ENCODE data around the gene TTC13.
A peak's percentile ranks its signal among the peaks of the same experiment; 100 is the strongest.

The TTC13 gene

DNA sequence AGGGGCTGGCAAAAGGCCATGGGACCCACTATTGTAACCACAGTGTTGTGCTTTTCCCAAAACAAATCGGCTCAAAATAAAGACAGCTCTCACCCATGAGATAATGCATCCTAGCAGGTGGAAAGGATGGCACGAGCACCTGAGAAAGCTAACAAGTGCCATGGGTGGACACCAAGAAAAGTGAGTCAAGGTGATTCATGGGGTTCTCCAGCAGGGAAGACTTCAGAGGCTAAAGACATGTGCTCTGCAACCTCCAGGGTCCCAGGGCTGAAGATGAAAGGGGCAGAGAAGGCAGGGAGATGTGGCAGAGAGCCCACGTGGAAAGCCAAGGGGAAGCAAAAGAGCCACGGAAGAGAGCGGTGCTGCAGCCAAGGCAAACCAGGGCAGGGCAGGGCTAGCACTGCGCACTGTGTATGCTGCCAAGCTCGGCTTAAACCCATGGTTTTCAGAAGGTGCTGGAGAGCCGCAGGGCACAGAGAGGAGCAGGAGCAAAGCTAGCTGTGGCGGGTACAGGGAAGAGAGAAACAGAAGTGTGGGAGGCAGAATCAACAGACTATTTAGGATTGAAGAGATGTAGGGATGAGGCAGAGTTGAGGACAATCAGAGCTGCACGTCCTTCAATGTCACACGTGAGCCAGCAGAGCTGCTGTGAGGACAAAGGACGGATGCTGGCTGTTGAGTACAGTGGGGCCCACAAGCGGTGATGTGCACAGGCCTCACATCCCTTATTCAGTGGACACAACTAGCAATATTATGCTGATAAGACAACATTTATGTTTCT, 68.5 kb downstream of the TTC13 start:
- no peak for DNase-seq (ENCODE audit: low read depth, low spot score)

DNA sequence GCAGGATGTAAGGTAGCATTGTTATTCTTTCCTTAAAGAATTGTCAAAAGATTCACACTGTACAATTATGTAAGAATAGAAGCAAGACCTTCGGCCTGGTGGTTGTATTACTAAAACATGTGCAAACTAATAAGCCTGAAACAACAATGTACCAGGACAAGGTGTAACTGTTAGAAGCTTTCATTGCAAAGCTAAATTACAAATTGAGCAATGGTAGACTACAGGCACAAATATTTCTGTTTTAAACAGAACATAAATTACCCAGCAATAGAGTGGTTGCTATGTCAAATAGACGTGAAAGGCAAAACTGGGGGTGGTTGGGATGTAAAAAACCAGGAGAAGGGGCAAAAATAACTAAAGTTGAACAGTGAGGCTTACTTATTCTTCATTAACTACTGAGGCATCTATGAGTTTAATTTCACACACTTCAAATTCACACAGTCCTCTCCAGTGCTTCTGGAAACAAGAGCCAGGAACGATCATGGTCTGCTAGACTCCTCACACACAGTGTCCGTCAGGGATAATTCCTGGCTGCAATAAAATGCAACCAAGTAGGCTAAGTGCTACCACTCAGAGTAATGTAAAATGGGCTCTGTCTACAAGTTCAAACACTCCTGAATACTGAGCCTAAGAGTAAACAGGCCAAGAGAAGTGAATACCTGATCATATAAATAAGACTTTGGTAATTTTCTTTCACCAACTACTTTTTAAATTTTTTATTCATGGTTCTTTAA, 71.0 kb downstream of the TTC13 start:
- no peak for DNase-seq (ENCODE audit: low read depth, low spot score)

DNA sequence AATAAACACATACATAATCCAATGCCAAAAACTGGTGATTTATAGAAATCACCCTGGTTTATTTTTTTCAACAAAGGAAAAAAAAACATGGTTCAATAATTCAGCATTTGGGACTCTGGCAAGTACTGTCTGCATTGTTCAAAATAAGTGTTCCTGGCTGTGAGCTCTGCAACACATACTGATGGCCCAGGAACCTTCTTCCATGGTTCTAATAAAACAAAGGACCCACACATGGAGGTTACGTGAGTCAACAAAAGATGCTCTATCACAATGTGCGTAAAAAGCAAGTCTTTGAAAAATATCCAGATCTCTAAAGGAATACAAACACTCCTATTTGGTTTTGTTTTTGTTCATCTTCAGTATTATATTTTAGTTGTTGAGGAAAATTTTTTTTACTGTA, 72.4 kb downstream of the TTC13 start:
- no peak for DNase-seq (ENCODE audit: low read depth, low spot score)

DNA sequence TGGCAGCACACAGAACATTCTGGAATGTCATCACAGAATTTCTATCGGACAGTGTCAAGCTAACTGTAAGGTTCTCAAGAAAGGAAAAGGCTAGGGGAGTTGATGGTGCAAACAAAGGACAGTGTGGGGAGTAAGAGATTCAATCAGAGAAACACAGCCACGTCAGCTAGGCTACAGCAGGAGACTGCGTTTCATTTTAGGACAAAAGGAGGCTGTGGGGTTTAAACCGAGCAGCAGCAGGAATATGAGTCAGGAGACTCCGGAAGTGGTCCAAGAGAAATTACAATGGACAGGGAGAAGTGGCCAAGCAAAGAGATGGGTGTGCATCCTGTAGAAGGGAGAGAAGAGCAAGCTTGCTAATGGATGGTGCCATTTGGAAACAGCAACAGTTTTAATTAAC, 72.9 kb downstream of the TTC13 start:
- DNase-seq (ENCODE audit: low read depth, low spot score), result no peak

DNA sequence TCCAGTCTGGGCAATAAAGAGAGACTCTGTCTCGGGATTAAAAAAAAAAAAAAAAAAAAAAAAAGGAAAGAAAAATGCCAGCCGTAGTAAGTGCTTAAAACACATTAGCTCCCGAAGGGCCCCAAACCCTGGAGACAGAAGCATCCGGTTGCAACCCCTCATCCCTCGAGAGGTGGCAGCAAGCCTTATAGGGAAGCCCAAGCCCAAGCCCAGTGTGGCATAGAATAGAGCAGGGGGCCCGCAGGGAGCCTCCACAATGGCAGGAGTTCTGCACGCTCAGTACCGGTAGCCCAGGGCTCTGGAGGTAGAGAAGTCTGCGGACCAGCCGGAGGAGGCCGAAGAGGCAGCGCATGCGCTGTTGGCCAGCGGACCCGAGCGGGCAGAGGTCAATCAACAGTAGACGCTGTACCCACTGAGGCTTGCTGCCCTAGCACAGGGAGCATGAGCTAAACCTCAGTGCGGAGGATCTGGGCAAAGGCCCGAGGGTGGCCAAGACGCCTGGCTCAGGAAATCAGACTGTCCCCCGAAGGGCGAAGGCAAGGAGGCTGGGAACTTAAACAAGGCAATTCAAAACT, 76.2 kb downstream of the TTC13 start:
- DNase-seq (ENCODE audit: low read depth, low spot score), result no peak

DNA sequence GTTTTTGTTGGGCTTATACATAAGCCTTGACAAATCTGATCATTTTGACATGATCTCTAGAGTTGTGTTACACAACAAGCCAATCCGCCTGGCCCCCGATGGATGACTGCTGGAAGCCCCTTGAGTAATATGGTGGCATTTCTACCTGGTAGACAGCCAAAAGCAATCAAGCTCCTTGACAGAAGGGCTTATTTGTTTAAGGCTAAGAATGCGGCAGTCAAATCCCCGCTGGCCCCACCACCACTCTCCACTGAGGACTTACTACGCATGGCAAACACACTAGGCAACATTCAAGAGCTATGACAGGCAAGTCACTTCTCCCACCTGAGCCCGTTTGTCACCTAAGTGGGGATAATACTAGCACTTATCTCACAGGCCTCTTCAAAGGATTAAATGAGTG, 77.0 kb downstream of the TTC13 start:
- DNase-seq (ENCODE audit: low read depth, low spot score), result no peak

DNA sequence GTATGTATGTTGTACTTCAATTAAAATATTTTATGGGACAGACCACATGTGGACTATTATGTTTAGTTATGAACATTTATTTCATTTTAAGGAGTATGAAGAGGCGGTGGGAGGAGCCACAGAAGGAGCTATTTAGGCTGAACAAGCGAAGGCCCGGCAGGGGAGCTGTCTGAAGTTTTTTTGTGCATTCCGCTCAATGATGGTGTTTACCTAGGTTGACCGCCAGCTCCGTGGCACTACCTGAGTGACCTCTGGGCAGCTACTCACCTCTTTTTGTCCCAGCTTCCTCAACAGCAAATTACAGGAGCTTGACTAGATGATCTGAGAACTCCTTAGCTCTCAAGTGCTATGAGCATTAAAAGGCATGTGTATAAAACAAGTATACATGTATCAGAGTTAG, 77.7 kb downstream of the TTC13 start:
- no peak for DNase-seq (ENCODE audit: low read depth, low spot score)

DNA sequence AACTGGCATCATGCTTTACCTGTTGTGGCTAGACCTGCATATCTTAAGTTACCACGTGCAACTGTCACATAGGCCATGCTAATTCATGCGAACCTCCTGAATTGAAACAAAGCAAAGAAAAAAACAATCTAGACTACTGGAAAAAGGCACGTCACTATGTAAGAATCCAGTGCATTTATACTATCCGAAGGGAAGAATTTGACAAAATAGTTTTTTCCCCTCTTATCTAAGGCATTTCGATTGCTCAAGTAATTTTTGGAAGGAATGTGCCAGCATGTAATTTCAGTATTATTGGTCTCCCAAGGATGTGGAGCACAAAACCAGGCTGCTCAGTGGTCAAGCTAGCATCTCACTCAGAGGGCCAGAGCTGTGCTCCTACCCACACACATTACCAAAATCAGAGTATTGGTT, 78.8 kb downstream of the TTC13 start:
- no peak for DNase-seq (ENCODE audit: low read depth, low spot score)

DNA sequence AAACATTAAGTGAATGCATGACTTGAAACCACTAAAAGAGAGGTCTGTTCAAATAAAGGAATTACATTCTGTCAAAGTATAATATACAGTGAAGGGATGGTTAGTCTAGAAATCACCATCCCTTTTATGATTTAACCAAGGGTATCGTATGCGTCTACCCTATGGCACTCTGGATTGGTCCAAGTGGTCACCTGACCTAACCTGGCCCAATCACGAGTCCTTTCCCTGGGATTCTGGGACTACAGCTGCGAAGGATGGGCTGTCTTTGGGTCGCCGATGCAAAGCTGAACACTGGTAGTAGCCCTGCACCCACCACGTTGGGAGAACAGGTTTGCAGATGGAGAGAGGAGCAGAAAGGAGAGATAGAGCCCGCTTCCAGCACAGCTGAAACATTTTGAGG, 79.9 kb downstream of the TTC13 start:
- DNase-seq (ENCODE audit: low read depth, low spot score), result no peak

DNA sequence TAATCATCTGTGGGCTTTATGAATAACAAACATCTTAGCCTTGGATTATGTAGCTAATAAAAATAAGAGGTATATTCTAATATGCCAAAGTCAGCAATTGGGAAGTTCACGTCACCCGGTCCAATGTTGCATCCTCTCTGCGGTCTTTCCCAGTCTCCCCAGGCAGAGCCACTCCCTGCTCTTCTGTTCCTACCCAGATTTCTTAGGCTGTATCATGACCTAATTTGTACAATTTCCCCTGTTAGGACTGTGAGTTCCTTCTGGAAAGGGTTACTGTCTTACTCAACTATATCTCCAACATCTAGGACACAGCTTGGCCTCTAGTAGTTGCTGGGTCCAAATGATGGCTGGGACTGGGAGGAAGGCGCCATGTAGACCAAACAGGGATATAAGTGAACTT, 80.5 kb downstream of the TTC13 start:
- no peak for DNase-seq (ENCODE audit: low read depth, low spot score)

DNA sequence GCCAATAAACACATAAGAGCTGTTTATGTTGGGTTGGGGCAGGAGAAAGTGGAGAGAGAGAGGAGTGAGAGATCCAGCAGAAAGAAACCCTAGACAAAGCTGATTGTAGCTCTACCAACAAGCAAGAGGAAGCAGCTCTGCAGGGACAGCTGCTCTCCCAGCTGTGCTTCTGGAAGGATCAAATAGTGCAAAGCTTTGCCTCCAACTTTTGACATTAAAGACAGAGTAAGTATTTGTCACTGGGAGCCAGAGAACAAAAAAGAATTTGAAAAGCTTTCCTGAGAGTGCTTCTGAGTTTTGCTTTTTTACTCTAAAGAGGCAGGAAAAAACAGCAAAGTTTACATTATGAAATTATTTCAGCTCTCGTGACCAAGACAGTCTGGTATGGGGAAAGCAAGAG, 81.9 kb downstream of the TTC13 start:
- no peak for DNase-seq (ENCODE audit: low read depth, low spot score)

DNA sequence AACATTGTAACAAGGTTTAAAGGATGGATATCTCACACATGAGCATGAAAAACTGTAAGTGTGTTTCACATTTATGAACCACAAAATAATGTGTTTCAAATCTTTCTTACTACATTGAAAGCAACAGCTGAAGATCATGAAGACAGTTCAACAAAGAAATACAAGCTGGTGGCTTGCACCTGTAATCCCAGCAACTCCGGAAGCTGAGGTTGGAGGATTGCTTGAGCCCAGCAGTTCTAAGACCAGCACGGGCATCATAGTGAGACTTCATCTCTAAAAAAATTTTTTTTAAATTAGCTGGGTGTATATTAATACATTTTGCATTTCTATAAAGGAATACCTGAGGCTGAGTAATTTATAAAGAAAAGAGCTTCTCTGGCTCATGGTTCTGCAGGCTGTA, 83.2 kb downstream of the TTC13 start:
- DNase-seq (ENCODE audit: low read depth, low spot score), result no peak

DNA sequence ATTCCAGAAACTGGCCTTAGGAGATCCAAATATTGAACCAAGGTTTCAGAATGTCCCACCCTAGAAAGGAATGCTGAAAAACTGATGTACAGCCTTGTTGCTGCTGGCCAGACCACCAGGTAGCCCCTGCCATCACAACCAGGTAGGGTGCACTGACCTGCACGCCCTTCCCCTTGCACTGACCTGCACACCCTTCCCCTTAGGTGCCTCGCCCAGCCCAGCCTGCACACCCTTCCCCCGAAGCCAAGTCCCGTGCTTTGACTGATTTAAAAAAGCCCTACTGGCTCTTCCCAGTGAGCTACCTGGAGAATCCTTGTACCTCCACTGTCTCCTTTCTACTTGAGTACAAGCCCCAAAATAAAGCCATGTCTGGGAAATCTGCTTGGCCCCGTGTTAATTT, 84.0 kb downstream of the TTC13 start:
- DNase-seq (ENCODE audit: low read depth, low spot score), result no peak

DNA sequence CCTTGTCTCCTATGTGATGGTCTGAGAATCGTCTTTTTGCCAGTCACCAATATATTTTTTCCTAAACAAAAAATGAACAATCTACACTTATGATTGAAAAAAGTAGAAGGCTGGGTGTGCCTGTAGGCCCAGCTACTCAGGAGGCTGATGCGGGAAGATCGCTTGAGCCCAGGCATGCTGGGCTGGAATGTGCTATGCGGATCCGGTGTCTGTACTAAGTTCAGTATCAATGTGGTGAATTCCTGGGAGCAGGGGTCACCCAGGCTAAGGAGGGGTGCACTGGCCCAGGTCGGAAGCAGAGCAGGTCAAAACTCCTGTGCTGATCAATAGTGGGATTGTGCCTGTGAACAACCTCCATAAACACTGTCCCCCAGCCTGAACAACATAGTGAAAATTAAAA, 84.6 kb downstream of the TTC13 start:
- DNase-seq (ENCODE audit: low read depth, low spot score), result no peak

DNA sequence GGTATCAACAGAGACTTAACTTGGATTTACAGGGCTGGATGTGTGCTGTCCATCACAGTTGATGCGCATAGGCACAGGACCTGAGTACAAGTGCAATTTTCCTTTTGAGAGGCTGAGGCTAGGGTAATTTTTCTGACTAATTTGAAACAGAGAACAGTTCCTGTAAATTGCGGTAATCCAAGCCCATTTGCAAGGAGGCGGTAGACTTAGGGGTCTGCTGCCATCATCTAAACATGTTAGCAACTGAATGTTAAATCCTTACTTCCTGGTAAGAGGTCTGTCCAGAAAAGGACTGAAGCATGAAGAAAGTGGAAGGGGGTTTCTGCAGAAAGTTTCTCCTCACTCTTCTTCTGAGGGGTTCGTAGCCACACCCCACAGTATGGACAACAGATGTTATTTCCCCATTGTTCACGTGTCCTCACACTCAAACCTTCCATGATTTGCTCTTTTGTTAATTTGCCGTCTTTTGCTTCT, 86.6 kb downstream of the TTC13 start:
- DNase-seq (ENCODE audit: low read depth, low spot score), result no peak

DNA sequence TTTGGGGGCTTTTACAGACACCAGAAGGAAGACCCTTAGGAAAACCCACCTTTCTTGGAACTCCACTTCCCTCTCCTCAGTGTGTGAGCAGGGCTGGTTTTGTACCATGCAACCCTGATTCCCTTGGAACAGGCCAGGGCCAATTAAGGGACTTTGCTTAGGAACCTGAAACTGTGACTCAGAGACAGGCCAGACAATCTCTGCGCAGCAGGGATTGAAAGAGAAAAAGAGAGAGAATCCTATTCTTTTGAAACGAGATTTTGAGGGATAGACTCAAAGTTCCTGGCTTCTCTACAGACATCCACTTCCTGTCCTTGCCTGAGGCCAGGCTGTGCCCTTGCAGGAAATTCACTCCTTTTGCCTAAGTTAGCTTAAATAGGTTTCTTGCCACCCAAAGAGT, 87.2 kb downstream of the TTC13 start:
- DNase-seq (ENCODE audit: low read depth, low spot score), result peak; percentile 62

DNA sequence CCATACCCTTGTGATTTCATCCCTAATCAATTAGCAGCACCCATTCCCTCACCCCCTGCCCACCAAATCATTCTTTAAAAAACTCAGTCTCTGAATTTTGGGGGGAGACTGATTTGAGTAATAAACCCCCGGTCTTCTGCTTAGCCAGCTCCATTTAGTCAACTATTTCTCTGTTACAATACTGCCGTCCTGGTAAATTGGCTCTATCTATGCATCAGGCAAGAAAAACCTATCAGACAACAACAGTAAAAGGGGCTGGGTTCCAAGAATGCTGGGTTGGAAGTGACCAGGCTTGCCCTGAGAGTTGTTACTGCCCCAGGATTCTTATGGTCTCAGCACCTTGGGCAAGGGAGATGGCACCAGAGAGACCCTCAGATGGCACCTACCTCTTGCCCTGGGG, 94.0 kb downstream of the TTC13 start:
- no peak for DNase-seq (ENCODE audit: low read depth, low spot score)

DNA sequence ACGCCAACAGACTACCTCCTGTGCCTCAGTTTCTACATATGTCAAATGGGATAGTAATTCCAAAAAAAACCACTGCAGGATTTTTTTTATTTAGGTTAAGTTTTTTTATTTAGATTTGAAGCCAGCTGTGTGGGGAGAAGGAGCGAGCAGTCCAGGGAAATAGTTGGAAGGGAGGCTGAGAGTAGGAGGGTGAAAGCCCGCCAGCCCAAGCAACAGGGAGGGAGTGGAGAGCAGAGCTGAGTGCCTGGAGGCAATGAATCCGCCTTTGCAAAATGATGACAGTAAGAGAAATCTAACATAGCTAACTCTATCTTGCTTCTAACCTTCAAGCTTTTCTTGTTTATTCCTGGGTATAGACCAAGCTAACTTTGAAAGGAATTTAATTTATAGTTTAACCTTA, 94.7 kb downstream of the TTC13 start:
- DNase-seq (ENCODE audit: low read depth, low spot score), result no peak

DNA sequence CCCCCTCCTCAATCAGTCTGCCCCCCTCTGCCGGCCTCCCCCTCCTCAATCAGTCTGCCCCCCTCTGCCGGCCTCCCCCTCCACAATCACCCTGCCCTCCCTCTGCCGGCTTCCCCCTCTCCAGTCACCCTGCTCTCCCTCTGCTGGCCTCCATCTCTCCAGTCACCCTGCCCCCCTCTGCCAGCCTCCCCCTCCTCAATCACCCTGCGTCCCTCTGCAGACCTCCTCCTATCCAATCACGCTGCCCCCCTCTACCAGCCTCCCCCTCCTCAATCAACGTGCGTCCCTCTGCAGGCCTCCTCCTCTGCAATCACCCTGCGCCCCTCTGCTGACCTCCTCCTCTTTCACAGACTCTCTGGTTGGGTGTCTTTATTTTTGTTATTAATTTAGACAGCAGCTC, 98.9 kb downstream of the TTC13 start:
- no peak for DNase-seq (ENCODE audit: low read depth, low spot score)

DNA sequence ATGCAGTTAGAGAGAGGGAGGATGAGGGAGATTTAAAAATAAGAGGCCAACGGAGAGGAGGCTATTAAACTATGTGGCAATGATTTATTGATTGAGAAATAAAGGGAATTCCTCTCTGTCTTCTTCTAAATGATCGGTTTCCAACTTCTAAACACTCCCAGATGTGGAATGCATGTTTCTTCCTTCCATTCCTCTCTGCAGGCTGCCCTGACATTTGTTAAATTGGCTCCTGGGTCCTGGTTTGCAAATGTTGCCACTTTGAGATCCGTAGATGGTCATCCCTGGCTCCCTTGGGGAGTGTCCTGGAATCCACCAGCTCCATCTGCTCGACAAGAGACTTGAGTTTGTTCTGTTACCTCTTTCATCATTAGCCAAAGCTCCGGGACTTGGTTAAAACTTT, 100.1 kb downstream of the TTC13 start:
- no peak for DNase-seq (ENCODE audit: low read depth, low spot score)

DNA sequence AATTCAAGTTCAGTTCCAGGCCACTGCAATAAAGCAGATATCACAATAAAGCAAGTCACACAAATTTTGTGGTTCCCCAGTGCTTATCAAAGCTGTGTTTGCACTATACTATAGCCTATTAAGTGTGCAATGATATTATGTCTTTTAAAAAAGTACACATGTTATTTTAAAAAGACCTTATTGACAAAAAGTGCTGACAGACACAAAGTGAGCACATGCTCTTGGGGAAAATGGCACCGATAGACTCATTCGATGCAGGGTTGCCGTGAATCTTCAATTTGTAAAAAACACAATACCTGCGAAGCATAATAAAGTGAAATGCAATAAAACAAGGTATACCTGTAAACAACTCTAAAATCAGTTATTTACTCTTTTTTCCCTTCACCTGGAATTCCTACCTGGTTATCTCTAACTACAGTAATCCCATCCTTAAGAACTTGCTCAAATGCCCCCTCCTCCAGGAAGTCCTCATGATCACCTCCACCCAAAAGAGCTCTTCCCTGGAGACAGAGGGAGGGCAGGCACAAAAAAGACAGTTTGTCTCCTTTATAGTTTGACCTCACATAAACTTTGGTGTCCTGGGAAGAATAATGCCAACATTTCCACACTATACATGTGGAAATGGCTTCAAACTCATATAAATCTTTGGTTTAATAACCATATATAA, 100.6 kb downstream of the TTC13 start:
- no peak for DNase-seq (ENCODE audit: low read depth, low spot score)

DNA sequence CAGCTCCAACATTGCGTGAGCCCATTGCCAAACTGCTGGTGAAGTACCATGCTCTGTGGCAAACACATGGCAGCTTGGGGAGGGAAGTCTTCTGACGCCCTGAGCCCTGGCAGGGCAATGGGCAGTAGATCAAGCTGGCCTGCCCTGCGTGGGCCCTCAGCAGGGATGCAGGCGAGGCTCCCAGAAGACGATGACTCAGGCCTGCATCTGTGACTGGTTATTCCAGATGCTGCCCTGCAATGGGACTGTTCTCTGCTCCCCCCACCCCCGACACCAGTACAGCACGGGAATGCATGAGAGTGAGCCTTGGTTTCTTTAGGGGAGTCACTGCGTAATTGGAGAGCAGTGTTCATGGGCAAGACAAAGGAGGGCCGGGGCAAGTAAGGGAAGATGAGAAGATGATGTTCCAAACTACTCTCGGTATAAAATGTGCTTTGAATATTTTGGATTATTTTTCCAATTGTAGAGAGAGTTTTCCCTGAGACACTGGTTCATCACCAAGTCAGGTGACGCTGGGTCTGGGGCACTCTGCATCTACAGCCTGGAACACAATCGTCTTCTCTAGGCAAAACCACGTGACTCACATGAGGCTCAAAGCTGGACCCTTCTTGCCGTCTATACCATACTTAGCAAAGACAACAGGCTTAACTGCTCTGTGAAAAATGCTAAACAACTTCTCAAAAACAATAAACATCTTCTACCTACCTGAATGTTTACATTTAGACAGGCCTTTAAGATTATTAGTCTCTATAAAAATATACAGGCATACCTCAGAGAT, 101.3 kb downstream of the TTC13 start:
- no peak for DNase-seq (ENCODE audit: low read depth, low spot score)
